Measurements from ENCODE around the gene DCP1B.
A peak's percentile ranks its signal among the peaks of the same experiment; 100 is the strongest.

Gene DCP1B

GRCh38 chr12:2017546-2018337 is 13.5 kb upstream of the DCP1B start:
- DNase-seq: no peak

DNA sequence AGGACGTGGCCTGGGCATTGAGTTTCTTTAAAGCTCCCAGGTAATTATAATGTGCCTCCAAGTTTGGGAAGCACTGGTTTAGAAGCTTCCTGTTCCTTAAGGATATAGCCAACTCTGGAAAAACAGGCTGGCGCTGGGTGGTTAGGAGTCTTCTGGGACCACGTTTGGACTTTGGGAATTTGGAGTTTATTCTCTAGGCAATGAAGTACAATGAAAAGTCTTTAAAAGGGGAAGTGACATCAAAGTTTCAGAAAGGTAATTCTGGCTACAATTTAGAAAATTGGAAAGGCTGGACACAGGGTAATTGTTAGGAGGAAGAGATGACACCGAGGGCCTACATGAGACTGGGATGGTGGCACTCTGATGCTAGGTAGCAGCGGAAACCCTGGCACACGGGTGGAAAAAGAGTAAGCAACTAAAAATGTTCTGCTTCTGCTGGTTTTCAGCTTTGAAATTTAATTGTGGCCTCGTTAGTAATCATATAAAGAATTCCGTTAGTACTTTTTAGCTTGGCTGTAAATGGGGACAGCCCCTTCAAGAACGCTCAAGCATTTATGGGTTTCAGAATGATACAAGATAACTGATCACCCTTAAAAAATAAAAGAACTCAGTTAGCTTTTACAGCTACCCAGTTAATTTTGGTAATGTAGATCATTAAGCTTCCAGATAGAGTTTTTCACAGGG is 12.7 kb upstream of the DCP1B start:
- no peak for DNase-seq

GRCh38 chr12:2014231-2014630 is 10.0 kb upstream of the DCP1B start:
- DNase-seq: no peak

GRCh38 chr12:2013527-2014223 is 9.4 kb upstream of the DCP1B start:
- DNase-seq: no peak

DNA sequence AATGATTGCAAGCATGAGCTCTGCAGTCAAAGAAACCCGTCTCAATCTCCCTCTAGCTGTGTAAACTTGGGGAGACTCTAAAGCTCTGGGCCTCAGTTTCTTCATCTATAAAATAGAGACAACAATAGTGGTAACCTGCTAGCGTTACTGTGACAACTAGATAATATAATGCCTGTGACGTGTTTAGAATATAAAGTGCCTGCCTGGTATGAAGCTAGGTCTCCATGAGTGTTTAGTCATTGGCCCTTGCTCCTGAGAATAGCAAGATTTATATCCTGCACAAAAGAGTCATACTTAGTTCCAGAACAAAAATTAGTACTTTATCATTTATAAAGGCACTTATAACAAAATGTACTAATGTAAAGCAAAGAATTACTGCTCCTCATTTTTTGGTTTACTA is 8.8 kb upstream of the DCP1B start:
- DNase-seq: no peak

GRCh38 chr12:2011643-2012607 is 7.7 kb upstream of the DCP1B start:
- DNase-seq: no peak

- DNase-seq: peak; percentile 8 to 9
Measured at GRCh38 chr12:2009623-2010022, 5.4 kb upstream of the DCP1B start.

DNA sequence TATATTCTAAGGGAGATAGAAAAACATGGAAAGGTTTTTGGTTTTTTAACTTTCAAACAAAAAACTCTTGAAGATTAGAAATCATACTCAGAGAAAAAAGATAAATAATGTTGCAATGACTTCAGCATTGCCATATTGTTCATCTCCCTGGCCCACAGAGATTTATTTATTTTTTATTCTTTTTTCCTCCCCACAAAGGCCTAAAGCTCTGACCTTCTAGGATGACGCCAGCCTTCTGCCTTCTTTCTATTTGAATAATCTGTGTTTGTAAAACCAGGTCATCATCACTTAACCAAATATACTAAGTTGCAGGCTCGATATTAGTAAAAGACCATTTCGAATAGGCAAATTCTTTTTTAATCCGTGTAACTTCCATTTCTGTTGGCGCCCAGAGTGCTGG is 4.4 kb upstream of the DCP1B start:
- no peak for DNase-seq

- peak in 1 of 2 experiments; percentile 16 for DNase-seq
Measured at GRCh38 chr12:2003676-2004112, 563 bp downstream of the DCP1B start.

- DNase-seq: peak in 1 of 2 experiments; percentile 2
Measured at GRCh38 chr12:1995205-1995896, 8.9 kb downstream of the DCP1B start.

DNA sequence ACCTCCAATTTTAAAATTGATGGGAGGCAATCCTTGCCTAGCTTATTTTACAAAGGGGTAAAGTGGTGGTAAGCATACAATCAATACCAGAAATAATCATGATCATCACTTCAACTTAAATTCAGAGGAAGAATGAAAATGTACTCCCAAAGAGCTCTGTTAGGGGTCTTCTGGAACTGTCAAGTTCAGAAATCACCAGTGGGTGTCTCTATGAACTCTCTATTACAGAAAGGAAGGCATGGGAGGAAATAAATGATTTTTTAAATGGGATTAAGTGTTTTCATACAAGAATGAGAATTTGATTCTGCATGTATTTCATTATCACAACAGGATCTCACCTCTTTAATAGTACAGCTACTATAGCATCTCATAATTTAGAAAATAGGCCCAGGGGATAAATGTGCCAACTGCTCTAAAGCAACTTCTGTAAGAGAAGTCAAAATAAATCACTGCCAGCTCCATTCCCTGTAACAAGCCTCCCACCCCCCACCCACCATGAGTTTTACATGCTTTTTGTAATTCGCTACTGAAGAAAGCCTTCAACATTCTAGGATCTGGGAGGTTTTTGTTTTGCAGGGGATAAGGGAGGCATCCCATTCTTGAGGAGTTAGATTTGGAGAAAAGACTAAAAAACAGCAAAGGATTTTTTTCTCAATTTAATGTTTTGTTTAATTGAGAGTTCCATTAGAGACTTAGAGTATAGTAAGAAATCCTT is 9.7 kb downstream of the DCP1B start:
- DNase-seq: no peak

GRCh38 chr12:1993871-1994371 is 10.3 kb downstream of the DCP1B start:
- peak in 1 of 2 experiments; percentile 4 for DNase-seq

GRCh38 chr12:1993341-1993740 is 10.9 kb downstream of the DCP1B start:
- no peak for DNase-seq

DNA sequence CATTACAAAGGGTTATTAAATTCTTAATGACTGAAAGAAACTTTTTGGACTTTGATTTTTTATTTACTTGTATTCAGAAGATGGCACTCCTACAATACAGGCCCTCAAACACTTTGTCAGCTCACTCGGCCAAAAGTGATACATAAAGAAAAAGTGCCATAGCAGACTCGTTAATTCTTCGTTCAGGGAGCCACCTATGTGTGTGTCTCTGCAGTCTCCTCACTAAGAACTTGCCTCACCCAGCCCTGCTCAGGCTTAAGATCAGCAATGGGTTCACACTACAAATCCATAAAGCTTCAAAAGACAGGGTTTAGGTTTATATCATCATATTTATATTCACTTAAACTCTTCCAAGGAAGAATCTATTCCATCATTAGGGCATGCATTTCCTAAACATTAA is 11.5 kb downstream of the DCP1B start:
- DNase-seq: no peak

DNA sequence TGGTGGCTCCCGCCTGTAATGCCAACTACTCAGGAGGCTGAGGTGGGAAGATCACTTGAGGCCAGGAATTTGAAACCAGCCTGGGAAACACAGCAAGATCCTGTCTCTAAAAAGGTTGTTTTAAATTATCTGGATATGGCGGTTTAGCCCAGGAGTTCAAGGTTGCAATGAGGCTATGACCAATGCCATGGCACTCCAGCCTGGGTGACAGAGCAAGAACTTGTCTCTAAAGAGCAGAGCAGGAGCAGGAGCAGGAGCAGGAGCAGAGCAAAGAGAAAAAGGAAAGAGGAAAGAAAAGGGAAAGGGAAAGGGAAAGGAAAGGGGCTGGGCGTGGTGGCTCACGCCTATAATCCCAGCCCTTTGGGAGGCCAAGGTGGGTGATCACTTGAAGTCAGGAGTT is 15.1 kb downstream of the DCP1B start:
- DNase-seq: no peak

GRCh38 chr12:1984759-1985158 is 19.5 kb downstream of the DCP1B start:
- no peak for DNase-seq

DNA sequence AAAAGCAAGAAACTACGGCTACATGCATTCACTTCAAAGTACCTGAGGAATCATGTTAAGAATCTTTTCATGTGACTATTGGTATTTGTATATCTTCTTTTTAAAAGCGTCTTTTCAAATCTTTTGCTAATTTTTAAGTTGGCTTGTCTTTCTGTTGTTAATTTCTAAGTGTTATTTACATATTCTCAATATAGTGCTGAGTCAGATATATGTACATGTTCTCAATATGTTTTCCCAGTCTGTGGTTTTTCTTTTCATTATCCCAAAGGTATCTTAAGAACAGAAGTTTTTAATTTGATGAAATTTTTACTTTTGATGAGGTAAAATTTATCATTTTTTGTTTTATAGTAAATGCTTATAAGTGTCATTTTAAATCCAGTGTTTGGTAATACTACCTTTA is 24.0 kb downstream of the DCP1B start:
- no peak for DNase-seq

GRCh38 chr12:1978078-1978862 is 26.0 kb downstream of the DCP1B start:
- no peak for DNase-seq

- no peak for DNase-seq
Measured at GRCh38 chr12:1977588-1977987, 26.7 kb downstream of the DCP1B start.

DNA sequence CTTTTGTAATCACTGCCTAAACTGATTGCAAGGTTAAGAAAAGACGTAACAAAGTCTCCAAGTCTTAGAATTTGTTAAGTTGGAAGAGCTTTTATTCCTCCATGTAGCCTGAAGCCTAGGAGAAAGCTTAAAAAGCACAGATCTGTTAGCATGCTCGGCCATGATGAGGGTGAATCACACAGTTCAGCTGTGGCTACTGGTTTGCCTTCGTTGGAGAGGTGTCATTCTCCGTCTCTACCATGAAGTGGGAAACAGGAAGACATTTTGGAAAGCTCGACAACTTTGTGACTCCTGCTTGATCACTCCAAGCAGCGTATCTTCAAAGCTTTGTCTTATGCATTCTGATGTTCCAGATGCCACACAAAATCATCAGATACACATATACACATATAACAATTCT is 27.1 kb downstream of the DCP1B start:
- DNase-seq: no peak
